HCT116 (cell line): ENCODE results near the gene NID2. TPM values are rescaled to one million over a fixed set of nuclear protein-coding genes. Genes with fewer than 3 reads are reported as not detected.

Experiments
- ATAC-seq: fragments of 200-7000 bp; cut with Tn5 transposase; 2 replicates; pipeline ENCODE4 v1.9.1; 2020; ENCODE audit warnings: mild to moderate bottlenecking, moderate library complexity
- BruUV-seq: library from RNA; stranded (reverse); fragments of 400-500 nt; replicated peaks from 2 replicates; lab custom pipeline; 2021; lab: Mats Ljungman, UMichigan
- CTCF ChIA-PET: fragments of 300-600 bp; sonication (Branson Sonifier 250); formaldehyde crosslinking; loops from one replicate; lab custom pipeline; 2021; ENCODE audit warnings: antibody characterized with exemption; lab: Charles Lee
- POLR2A ChIA-PET: fragments of 300-600, 350-600 bp; sonication (Branson Sonifier 250); formaldehyde crosslinking; loops from one replicate; lab custom pipeline; 2021; ENCODE audit warnings: antibody characterized with exemption; lab: Charles Lee
- RAD21 ChIA-PET, 2 experiments: fragments of 300-600 bp; sonication (Branson Sonifier 250); formaldehyde crosslinking; loops; one replicate each; lab custom pipeline; 2023; ENCODE audit warnings: low total read pairs in 2 of 2; ENCODE audit not compliant: uncharacterized antibody in 2 of 2, unreplicated experiment in 2 of 2, low non-redundant PET in 1 of 2; lab: Charles Lee
- DNase-seq: peaks from one replicate; pipeline ENCODE4 v3.0.0-alpha.2; 2010; ENCODE audit warnings: low read depth, low spot score
- H2AFZ ChIP-seq: fragments of 200-600 bp; shearing (Covaris generic), sonication (generic); 2 replicates; pipeline ENCODE4 v1.6.1; 2017; ENCODE audit warnings: low read depth, mixed run types, mixed read lengths, antibody characterized with exemption, low read length; ENCODE audit not compliant: poor library complexity, severe bottlenecking
- H3K27ac ChIP-seq: 2 replicates; pipeline ENCODE4 v1.5.1; 2012; ENCODE audit warnings: low read depth, low read length
- H3K27me3 ChIP-seq: fragments of 200-600 bp; sonication (generic); 2 replicates; pipeline ENCODE4 v1.6.1; 2016; ENCODE audit warnings: mixed run types, low read length, mixed read lengths; ENCODE audit not compliant: insufficient read depth
- H3K36me3 ChIP-seq, 2 experiments: fragments of 200-500 bp in 1 of 2; fragments of 200-600 bp in 1 of 2; sonication (Bioruptor generic) in 1 of 2; sonication (generic) in 1 of 2; 2 replicates each; pipeline versions ENCODE4 v1.5.1 to v1.6.1; 2014 to 2016; ENCODE audit warnings: low read length in 2 of 2, inconsistent platforms in 1 of 2, mixed read lengths in 1 of 2, mixed run types in 1 of 2; ENCODE audit not compliant: insufficient read depth in 2 of 2, control insufficient read depth in 1 of 2
- H3K4me1 ChIP-seq, 2 experiments: fragments of 200-600 bp in 1 of 2; sonication (generic) in 1 of 2; 2 replicates each; pipeline versions ENCODE4 v1.5.1 to v1.6.1; 2012 to 2017; ENCODE audit warnings: low read length in 2 of 2, inconsistent platforms in 1 of 2, mild to moderate bottlenecking in 1 of 2, mixed read lengths in 1 of 2, mixed run types in 1 of 2, moderate library complexity in 1 of 2; ENCODE audit not compliant: insufficient read depth in 2 of 2, control insufficient read depth in 1 of 2
- H3K4me2 ChIP-seq: fragments of 200-600 bp; sonication (generic); 2 replicates; pipeline ENCODE4 v1.6.1; 2017; ENCODE audit warnings: mixed run types, low read length, mixed read lengths
- H3K4me3 ChIP-seq, 2 experiments: fragments of 200-600 bp in 1 of 2; sonication (generic) in 1 of 2; replicated peaks in 1 of 2; 2 replicates each; pipeline ENCODE4 v1.5.1; 2011 to 2016; ENCODE audit warnings: low read length in 2 of 2, control low read depth in 1 of 2, low read depth in 1 of 2, mild to moderate bottlenecking in 1 of 2, mixed read lengths in 1 of 2, mixed run types in 1 of 2
- H3K79me2 ChIP-seq: fragments of 200-600 bp; sonication (generic); 2 replicates; pipeline ENCODE4 v1.6.1; 2017; ENCODE audit warnings: mild to moderate bottlenecking, mixed run types, low read length, moderate library complexity, mixed read lengths; ENCODE audit not compliant: insufficient read depth
- H3K9ac ChIP-seq: fragments of 200-600 bp; sonication (generic); 2 replicates; pipeline ENCODE4 v1.6.1; 2016; ENCODE audit warnings: low read length, mixed read lengths
- H3K9me2 ChIP-seq: fragments of 200-600 bp; sonication (generic), shearing (Covaris generic); 2 replicates; pipeline ENCODE4 v1.6.1; 2017; ENCODE audit warnings: mixed run types, mild to moderate bottlenecking, moderate library complexity; ENCODE audit not compliant: insufficient read depth
- H3K9me3 ChIP-seq, 2 experiments: fragments of 200-500 bp in 1 of 2; fragments of 200-600 bp in 1 of 2; sonication (Bioruptor generic) in 1 of 2; sonication (generic) in 1 of 2; 2 replicates each; pipeline ENCODE4 v1.6.1; 2014 to 2017; ENCODE audit warnings: low read length in 2 of 2, mixed read lengths in 2 of 2, inconsistent platforms in 1 of 2, low read depth in 1 of 2, mild to moderate bottlenecking in 1 of 2, mixed run types in 1 of 2, moderate library complexity in 1 of 2; ENCODE audit not compliant: control insufficient read depth in 1 of 2, insufficient read depth in 1 of 2
- H4K20me1 ChIP-seq: fragments of 200-600 bp; sonication (generic), shearing (Covaris generic); 2 replicates; pipeline ENCODE4 v1.6.1; 2017; ENCODE audit warnings: mixed run types, mild to moderate bottlenecking, moderate library complexity; ENCODE audit not compliant: insufficient read depth
- CEBPB ChIP-seq: IDR thresholded peaks from 2 replicates; pipeline ENCODE4 v1.6.1; 2012; ENCODE audit warnings: low read depth
- CTCF ChIP-seq, 3 experiments: fragments of 200-600 bp in 1 of 3; sonication (generic) in 1 of 3; IDR thresholded peaks in 2 of 3; conservative IDR thresholded peaks in 1 of 3; 2 replicates each; pipeline ENCODE4 v1.5.1; 2012 to 2017; ENCODE audit warnings: low read depth in 2 of 3, low read length in 2 of 3, antibody characterized with exemption in 1 of 3, borderline replicate concordance in 1 of 3, control low read depth in 1 of 3, mild to moderate bottlenecking in 1 of 3, mixed read lengths in 1 of 3, mixed run types in 1 of 3, moderate library complexity in 1 of 3; ENCODE audit not compliant: insufficient read depth in 1 of 3
- ELF1 ChIP-seq: IDR thresholded peaks from 2 replicates; pipeline ENCODE4 v1.6.1; 2012; ENCODE audit warnings: low read depth, borderline replicate concordance
- EZH2 ChIP-seq: fragments of 200-600 bp; sonication (generic); IDR thresholded peaks from 2 replicates; pipeline ENCODE4 v1.6.1; 2017; ENCODE audit warnings: antibody characterized with exemption, mixed run types
- JUND ChIP-seq: IDR thresholded peaks from 2 replicates; pipeline ENCODE4 v1.6.1; 2012
- POLR2AphosphoS5 ChIP-seq: IDR thresholded peaks from 2 replicates; pipeline ENCODE4 v1.6.1; 2011; ENCODE audit warnings: mild to moderate bottlenecking, low read depth, low read length, moderate library complexity
- SIN3A ChIP-seq: IDR thresholded peaks from 2 replicates; pipeline ENCODE4 v1.6.1; 2012; ENCODE audit warnings: low read depth
- SP1 ChIP-seq: IDR thresholded peaks from 2 replicates; pipeline ENCODE4 v1.6.1; 2012; ENCODE audit warnings: low read depth
- intact Hi-C: fragments of 100-400 bp; cut with micrococcal nuclease; formaldehyde crosslinking; loops from 2 replicates; pipeline ENCODE4 v1.10.0; 2022
- total RNA-seq: library from RNA; stranded (reverse); gene quantifications from one replicate; pipeline ENCODE4 v1.2.1, GENCODE V29; 2021; ENCODE audit not compliant: unreplicated experiment
- TF ChIP-seq, protein P1 (sequence below): IDR thresholded peaks from 2 replicates; pipeline ENCODE4 v1.6.1; 2011; ENCODE audit warnings: mild to moderate bottlenecking, low read length, moderate library complexity; ENCODE audit not compliant: insufficient replicate concordance; ENCODE audit errors: extremely low read depth

Gene NID2
- total RNA-seq, 1 experiment from 2014 or later = 0.84 TPM

DNA sequence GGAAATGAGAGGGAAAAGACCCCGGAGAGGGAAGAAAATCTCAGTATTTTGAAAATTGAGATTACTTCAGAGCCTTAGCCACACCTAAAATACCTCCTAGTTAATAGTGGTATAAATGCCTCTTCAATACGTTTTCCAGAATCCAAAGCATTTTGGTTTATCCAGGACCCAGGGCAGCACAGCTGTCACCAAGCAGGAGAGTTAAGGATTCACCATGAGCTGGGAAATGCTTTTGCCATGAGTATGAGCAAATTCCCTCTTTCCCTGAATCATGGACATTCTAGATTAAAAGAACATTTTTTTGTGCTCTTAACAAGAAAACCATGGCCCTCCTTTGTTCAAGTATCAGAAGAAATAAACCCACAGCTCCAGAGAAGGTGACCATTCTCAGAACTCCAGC is 101.3 kb downstream of the NID2 start:
- no peaks in the 10 kb centered on the region for H4K20me1 ChIP-seq
- RAD21 ChIA-PET = no interaction called here
- BruUV-seq = no TSS peak
- no peak overlapping the region for H3K9ac ChIP-seq
- H3K36me3 ChIP-seq = no peaks in the 10 kb centered on the region
- H2AFZ ChIP-seq = no peak overlapping the region
- H3K9me2 ChIP-seq = no peaks in the 10 kb centered on the region
- no peaks in the 10 kb centered on the region for H3K79me2 ChIP-seq
- no peak overlapping the region for H3K4me2 ChIP-seq
- H3K4me1 ChIP-seq = no peaks in the 10 kb centered on the region
- H3K4me3 ChIP-seq = no peak overlapping the region
- ATAC-seq = no peak
- intact Hi-C loops = no loop called here
- POLR2A ChIA-PET = no interaction called here
- peaks cover 7% of the 10 kb centered on the region; the same call in 1 of the 2 replicates for H3K27me3 ChIP-seq
- no peak for TF ChIP-seq SP1
- no peak for TF ChIP-seq CEBPB
- TF ChIP-seq, all 23 proteins: peak for 0
- no peaks in the 10 kb centered on the region for H3K9me3 ChIP-seq
- CTCF ChIA-PET = interaction anchor here (4.5 kb wide), 1 partner anchor 11 kb away, joined by 18 read pairs; no protein-coding TSS in a partner anchor
- no peak overlapping the region for H3K27ac ChIP-seq
- DNase-seq = no peak

DNA sequence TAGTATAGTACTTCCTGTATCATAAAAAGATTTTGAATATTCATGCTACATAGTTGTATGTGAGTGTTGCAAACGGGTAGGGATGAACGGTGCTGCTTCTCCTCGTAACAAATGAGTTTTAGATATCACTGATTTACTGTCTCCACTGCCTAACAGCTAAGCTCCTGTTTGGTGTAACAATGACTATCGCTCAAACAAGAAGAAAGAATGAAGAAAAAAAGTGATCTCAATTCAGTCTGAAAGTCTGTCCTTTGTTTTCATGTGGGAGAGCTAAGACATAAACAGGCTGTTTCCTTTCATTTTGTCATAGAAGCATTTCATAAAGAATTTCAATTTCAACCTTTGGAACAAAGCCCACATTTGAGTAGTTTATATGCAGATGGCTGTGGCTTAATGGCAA is 105.6 kb downstream of the NID2 start:
- no peak overlapping the region for H3K4me2 ChIP-seq
- TF ChIP-seq ELF1 = no peak
- TF ChIP-seq CTCF (IDR thresholded peaks at IDR 0.05 in 2 of 3, conservative IDR thresholded peaks at IDR 0.05 in 1 of 3; ENCODE audit: borderline replicate concordance in 1 of 3, insufficient read depth in 1 of 3, low read depth in 2 of 3, low read length in 2 of 3) = no peak
- TF ChIP-seq CEBPB = no peak
- TF ChIP-seq SIN3A = no peak
- TF ChIP-seq JUND = no peak
- TF ChIP-seq EZH2 = no peak
- TF ChIP-seq POLR2AphosphoS5 = no peak
- TF ChIP-seq SP1 = no peak
- TF ChIP-seq, protein P1, sequence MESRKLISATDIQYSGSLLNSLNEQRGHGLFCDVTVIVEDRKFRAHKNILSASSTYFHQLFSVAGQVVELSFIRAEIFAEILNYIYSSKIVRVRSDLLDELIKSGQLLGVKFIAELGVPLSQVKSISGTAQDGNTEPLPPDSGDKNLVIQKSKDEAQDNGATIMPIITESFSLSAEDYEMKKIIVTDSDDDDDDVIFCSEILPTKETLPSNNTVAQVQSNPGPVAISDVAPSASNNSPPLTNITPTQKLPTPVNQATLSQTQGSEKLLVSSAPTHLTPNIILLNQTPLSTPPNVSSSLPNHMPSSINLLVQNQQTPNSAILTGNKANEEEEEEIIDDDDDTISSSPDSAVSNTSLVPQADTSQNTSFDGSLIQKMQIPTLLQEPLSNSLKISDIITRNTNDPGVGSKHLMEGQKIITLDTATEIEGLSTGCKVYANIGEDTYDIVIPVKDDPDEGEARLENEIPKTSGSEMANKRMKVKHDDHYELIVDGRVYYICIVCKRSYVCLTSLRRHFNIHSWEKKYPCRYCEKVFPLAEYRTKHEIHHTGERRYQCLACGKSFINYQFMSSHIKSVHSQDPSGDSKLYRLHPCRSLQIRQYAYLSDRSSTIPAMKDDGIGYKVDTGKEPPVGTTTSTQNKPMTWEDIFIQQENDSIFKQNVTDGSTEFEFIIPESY = no peak
- H3K9me2 ChIP-seq = no peaks in the 10 kb centered on the region
- ATAC-seq = no peak
- H2AFZ ChIP-seq = no peak overlapping the region
- no peaks in the 10 kb centered on the region; a peak in 1 of 4 replicates for H3K4me1 ChIP-seq
- no peaks in the 10 kb centered on the region for H3K36me3 ChIP-seq
- no peak overlapping the region for H3K27ac ChIP-seq
- intact Hi-C loops = no loop called here
- H4K20me1 ChIP-seq = no peaks in the 10 kb centered on the region
- no TSS peak for BruUV-seq
- H3K4me3 ChIP-seq = no peak overlapping the region
- H3K79me2 ChIP-seq = no peaks in the 10 kb centered on the region
- ChIA-PET CTCF (interaction anchor here (1.3 kb wide), 1 partner anchor 16 kb away, joined by 6 read pairs; no protein-coding TSS in a partner anchor), RAD21 (no interaction called here), POLR2A (no interaction called here)
- H3K9me3 ChIP-seq = no peaks in the 10 kb centered on the region
- no peak for DNase-seq
- H3K9ac ChIP-seq = no peak overlapping the region
- no peaks in the 10 kb centered on the region for H3K27me3 ChIP-seq
